ENCODE measurements around the gene HSD17B14. TPM values are rescaled to one million over a fixed set of nuclear protein-coding genes. Genes with fewer than 3 reads are reported as not detected.

The HSD17B14 gene
- total and polyA plus RNA-seq, 2 experiments from 2014 or later, result 8.4 to 11.7 TPM

GRCh38 chr19:48826606-48827020 is 9.7 kb downstream of the HSD17B14 start:
- ATAC-seq (peak; percentile 91), DNase-seq (ENCODE audit: low spot score) (peak; percentile 81)
- H3K79me2 ChIP-seq (replicated peaks; ENCODE audit: insufficient read depth), result no peaks in the 10 kb centered on the region
- no peak for TF ChIP-seq ZNF331 (CRISPR knock-in tag; IDR thresholded peaks at IDR 0.05; ENCODE audit: low read depth)
- TF ChIP-seq CREB1 (CRISPR knock-in tag; IDR thresholded peaks at IDR 0.05; ENCODE audit: low read depth), result no peak
- peak; percentile 77 to 88 for TF ChIP-seq CTCF (conservative IDR thresholded peaks at IDR 0.05; ENCODE audit: low read depth in 2 of 2)
- TF ChIP-seq, protein P1, sequence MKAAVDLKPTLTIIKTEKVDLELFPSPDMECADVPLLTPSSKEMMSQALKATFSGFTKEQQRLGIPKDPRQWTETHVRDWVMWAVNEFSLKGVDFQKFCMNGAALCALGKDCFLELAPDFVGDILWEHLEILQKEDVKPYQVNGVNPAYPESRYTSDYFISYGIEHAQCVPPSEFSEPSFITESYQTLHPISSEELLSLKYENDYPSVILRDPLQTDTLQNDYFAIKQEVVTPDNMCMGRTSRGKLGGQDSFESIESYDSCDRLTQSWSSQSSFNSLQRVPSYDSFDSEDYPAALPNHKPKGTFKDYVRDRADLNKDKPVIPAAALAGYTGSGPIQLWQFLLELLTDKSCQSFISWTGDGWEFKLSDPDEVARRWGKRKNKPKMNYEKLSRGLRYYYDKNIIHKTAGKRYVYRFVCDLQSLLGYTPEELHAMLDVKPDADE (IDR thresholded peaks at IDR 0.05), result no peak
- TF ChIP-seq ZNF114 (CRISPR knock-in tag; IDR thresholded peaks at IDR 0.05), result no peak
- TF ChIP-seq ZNF462 (CRISPR knock-in tag; IDR thresholded peaks at IDR 0.05), result no peak
- H3K36me3 Mint-ChIP-seq (ENCODE audit: low read depth), result peaks cover 10% of the 10 kb centered on the region; the same call in 2 of the 3 replicates
- no peaks in the 10 kb centered on the region; the same call in 2 of the 3 replicates for H3K9me3 Mint-ChIP-seq
- no peak overlapping the region for H3K27ac ChIP-seq (ENCODE audit: low read depth)
- no peaks in the 10 kb centered on the region for H3K36me3 ChIP-seq (ENCODE audit: insufficient read depth)
- H2AFZ ChIP-seq, result no peak overlapping the region
- H3K4me2 ChIP-seq, result no peak overlapping the region
- no peaks in the 10 kb centered on the region for H4K20me1 ChIP-seq (replicated peaks; ENCODE audit: insufficient read depth)
- no peaks in the 10 kb centered on the region for H3K27me3 ChIP-seq (ENCODE audit: insufficient read depth)
- H3F3A ChIP-seq (replicated peaks; ENCODE audit: low read depth), result no peaks in the 10 kb centered on the region
- H3K4me3 Mint-ChIP-seq, result no peak overlapping the region
- no peak overlapping the region for H3K4me3 ChIP-seq
- H3K9me2 ChIP-seq (ENCODE audit: insufficient read depth), result peaks cover 12% of the 10 kb centered on the region; the same call in 1 of the 2 replicates
- H3K4me1 ChIP-seq (ENCODE audit: insufficient read depth), result no peaks in the 10 kb centered on the region
- H3K4me1 Mint-ChIP-seq, result no peaks in the 10 kb centered on the region
- H3K27me3 Mint-ChIP-seq (ENCODE audit: insufficient read depth, low read depth, poor library complexity), result peaks cover 6% of the 10 kb centered on the region
- no peak overlapping the region for H3K27ac Mint-ChIP-seq
